GM21390 (cell line): ENCODE results near the gene ULK2.
"Not testable (repeated sequence)": the region's sequence is repeated elsewhere in the genome, so short reads cannot be mapped to it uniquely, and the experiment has no call there.

Experiments used
- ATAC-seq: cut with Tn5 transposase; IDR thresholded peaks from one replicate; pipeline ENCODE4 v1.9.1; 2021; ENCODE audit not compliant: unreplicated experiment

Gene ULK2

DNA sequence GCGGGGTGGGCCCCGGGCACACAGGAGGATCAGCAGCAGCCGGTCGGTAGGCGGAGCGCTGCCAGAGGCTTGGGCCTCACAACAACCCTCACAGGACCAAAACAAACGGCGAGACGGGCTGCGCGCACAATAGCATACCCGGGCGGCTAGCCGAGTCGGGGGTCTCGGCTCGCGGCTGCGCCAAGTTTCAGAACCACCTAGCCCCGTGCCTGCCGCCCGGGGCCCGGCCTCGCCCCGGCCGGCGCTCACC is 732 bp downstream of the ULK2 start:
- ATAC-seq = no peak

- ATAC-seq = no peak
Measured at GRCh38 chr17:19865021-19865420, 2.7 kb downstream of the ULK2 start.

- not testable (repeated sequence) for ATAC-seq
Measured at GRCh38 chr17:19860647-19861177, 7.0 kb downstream of the ULK2 start.

GRCh38 chr17:19857640-19858039 is 10.1 kb downstream of the ULK2 start:
- ATAC-seq = no peak

DNA sequence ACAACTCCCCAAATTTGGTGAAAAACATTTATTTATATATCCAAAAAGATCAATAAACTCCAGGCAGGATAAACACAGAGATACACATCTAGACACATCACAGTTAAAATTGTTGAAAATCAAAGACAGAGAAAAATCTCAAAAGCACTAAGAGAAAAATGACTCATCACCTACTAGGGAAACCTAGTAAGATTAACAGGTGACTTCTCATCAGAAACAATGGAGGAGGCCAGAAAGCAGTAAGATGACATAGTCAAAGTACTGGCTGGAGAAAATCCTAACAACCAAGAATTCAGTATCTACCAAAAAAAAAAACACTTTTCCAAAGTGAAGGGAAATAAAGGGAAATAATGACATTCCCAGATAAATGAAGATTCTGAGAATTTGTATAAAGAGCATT is 33.8 kb downstream of the ULK2 start:
- no peak for ATAC-seq

DNA sequence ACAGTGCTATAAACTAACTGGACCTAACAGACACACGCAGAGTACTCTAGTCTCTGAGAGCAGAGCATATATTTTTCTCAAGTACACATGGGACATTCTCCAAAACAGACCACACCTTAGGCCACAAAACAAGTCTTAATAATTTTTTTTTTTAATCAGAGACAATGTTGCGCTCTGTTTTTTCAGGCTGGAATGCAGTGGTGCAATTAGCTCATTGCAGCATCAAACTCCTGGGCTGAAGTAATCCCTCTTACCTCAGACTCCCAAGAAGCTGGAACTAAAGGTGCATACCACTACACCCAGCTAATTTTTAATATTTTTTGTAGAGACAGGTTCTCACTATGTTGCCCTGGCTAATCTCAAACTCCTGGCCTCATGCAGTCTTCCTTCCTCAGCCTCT is 37.7 kb downstream of the ULK2 start:
- no peak for ATAC-seq

DNA sequence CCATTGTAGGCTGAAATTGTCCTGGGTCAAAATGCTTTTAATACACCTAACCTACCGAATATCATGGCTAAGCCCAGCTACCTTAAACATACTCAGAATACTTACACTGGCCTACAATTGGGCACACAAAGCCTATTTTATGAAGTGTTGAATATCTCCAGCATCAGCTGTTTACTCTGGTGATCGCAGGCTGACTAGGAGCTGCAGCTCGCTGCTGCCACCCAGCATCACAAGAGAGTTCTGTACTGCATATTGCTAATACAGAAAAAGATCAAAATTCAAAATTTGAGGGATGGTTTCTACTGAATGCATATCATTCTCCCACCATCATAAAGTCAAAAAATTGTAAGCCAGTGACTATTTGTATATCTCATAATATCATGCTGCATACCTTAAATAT is 55.3 kb downstream of the ULK2 start:
- ATAC-seq = no peak

- no peak for ATAC-seq
Measured at GRCh38 chr17:19805006-19805405, 62.7 kb downstream of the ULK2 start.

DNA sequence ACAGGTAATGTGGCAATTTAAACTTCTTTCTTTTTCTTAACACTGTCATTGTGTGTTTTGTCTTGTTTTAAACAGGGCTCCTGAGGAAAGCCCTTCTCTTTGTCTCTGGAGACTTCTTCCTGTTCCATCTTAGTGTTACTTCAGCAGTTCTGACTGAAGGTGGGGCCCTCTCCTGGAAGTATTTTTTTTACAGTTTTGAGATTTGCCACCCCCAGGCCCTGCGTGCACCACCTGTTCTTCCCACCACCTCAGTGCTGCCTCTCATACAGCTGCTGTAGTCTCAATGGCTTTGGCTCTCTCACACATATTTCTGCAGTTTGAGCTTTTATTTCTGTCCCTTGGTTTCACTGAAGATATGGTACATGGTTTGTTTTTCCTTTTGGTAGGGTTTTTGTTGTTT is 67.2 kb downstream of the ULK2 start:
- no peak for ATAC-seq

- ATAC-seq = no peak
Measured at GRCh38 chr17:19799796-19800195, 67.9 kb downstream of the ULK2 start.

DNA sequence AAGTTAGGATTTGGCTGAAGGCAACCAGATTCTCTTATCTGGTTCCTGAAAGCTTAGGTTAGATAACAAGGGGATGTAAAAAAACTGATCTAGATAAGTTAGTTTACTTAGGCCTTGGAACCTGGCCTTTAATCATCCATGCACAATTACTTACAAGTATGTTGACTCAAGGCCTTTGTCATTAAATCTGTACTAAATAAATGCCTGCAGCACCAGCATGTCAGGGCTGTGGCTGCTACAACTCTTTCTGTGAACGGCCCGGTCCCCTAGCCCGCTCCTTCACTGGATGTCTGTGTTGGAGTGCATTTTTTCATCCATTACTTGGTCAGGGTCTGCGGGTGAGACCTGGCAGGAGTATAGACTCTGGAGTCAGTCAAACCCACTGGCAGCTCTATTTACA is 71.3 kb downstream of the ULK2 start:
- no peak for ATAC-seq

DNA sequence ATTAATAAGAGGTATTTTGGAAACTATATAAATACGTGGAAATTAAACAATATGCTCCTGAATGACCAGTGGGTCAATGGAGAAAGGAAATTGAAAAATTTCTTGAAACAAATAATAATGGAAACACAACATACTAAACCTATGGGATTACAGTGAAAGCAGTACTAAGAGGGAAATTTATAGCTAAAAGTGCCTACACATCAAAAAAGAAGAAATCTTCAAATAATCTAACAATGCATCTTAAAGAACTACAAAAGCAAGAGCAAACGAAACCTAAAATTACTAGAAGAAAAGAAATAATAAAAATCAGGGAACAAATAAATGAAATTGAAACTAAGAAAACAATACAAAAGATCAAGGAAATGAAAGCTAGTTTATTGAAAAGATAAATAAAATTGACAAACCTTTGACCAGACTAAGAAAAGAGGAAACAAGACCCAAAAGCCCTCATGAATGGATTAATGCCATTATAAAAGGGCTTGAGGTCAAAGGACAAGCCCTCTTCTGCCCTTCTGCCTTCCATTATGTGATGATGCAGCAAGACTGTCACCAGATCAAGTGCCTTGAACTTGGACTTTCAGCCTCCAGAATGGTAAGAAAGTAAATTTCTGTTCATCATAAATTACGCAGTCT is 75.7 kb downstream of the ULK2 start:
- ATAC-seq = no peak

DNA sequence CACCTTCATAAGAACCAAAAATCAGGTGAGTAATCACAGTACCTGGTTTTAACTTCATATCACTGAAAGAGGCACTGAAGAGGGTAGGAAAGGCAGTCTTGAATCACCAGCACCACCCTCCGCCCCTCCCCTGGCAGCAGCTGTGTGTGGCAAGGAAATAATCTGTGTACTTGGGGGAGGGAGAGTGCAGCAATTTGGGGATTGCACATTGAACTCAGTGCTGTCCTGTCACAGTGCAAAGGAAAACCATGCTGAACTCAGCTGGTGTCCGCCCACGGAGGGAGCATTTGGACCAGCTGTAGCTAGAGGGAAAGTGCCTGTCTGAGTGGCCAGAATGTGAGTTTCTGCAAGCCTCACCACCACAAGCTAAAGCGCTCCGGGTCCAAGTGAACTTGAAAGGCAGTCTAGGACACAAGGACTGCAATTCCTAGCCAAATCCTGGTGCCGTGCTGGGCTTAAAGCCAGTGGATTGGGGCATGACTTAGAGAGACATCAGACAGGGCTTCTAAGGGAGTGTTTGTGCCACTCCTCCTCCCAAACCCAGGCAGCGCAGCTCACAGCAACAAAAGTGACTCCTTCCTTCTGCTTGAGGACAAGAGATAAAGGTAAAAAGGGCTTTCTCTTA is 79.9 kb downstream of the ULK2 start:
- no peak for ATAC-seq

GRCh38 chr17:19785854-19786253 is 81.9 kb downstream of the ULK2 start:
- no peak for ATAC-seq

DNA sequence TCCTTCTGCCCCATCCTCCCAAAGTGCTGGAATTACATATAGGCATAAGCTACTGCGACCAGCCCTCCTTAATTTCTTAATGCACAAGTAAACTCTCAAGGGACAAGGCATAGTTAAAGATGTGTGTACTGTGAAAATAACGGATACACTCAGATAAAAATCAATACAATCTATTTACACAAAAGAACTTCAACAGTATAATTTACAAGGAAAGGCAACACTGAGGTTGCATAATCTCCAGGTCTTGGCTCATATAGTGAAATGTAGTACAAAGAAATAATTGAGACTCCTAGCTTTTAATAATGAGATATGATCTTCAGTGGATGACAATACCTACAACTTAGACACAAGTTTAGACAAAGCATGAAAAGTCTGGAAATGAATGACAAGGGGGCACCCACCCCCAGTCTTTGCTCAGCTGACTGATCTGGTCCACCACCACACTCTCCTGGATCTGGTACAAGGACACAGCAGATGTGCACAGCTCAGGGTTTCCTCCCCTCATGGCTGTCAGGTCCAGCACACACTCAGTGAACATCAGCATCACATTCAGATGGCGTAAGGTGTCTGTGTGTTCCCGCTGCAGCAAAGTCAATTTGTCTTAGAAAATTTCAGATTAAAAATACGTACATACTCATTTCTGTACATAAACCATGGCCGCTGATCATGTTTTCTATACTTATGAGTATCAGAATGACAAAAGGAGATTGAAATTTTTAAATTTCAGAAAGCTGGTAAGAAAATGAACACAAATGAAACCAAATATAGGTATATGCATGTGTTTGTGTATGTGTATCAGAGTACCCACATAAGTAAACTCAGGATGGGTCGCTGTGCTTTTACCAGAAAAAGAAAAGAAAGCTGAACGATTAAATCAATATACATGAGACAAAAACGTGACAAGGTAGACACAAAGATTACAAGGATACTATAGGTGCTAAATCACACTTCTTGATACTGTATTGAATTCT is 86.0 kb downstream of the ULK2 start:
- ATAC-seq = no peak

DNA sequence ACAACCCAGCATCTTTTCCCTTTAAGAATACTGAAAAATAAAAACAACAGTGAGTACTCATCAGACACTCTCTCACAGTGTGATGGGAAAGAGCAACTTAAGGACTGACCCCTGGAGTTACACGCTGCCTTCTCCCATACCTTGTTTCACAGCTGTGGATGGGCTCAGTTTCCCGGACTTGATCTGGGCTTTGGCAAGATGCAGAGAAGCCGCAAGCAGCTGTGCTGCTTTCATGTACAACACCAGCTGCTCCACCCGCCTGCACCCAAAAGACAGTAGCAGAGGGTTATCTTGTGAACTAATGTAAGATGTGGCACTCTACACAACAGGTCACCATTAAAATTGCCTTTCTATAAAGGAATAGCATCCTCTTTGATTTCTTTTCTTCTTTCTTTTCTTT is 86.9 kb downstream of the ULK2 start:
- no peak for ATAC-seq

DNA sequence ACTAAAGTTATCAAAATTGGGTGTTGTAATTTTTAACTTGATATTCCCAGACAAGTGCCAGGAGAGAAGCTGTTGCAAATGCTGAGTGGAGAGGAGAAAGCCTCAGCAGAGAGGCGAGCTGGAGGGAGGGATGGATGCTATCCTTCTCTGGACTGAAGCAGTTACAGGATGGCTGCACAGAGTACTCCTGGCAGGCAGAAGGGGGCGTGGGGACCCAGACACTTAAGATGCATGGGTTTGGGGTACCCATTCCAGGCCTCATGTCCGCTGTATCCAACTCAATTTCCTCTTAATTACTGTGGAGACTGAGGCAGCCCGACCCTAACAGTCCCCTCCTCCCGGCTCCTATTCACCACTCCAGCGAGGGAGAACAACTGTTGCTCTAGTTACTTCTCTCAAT is 94.2 kb downstream of the ULK2 start:
- no peak for ATAC-seq

GRCh38 chr17:19771971-19772630 is 95.6 kb downstream of the ULK2 start:
- no peak for ATAC-seq

DNA sequence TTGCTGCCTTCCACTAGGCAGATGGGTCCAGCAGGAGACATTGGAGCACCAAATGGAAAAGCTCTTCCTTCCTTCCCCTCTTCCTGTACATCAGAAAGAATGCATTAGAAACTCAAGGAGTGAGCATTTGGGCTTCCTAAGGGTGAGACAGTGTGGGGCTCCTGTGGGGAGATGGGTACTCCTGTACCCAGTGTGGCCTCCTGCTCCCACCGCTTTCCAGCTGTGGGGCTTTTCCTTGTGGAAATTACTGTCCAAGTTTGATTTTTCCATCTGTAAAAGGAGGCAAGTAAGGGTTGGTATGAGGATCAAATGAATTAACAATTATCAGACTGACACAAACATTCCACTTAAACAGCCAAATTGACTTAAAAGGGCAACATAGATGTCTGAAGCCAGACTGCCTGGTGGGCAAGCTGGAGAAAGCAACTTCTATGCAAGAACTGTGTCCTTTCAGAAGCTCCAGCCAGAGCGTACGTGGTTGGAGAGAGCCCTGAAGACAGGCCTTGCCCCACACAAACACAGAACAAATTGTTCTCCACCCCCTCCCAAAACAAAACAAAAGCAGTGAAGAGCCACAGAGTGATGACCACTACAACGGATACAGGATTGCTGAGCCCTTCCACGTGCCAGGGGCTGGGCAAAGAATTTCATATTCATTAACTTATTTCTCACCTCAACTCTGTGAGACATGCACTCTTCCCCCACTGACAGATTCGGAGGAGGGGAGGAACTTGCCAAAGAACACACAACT is 96.6 kb downstream of the ULK2 start:
- no peak for ATAC-seq

DNA sequence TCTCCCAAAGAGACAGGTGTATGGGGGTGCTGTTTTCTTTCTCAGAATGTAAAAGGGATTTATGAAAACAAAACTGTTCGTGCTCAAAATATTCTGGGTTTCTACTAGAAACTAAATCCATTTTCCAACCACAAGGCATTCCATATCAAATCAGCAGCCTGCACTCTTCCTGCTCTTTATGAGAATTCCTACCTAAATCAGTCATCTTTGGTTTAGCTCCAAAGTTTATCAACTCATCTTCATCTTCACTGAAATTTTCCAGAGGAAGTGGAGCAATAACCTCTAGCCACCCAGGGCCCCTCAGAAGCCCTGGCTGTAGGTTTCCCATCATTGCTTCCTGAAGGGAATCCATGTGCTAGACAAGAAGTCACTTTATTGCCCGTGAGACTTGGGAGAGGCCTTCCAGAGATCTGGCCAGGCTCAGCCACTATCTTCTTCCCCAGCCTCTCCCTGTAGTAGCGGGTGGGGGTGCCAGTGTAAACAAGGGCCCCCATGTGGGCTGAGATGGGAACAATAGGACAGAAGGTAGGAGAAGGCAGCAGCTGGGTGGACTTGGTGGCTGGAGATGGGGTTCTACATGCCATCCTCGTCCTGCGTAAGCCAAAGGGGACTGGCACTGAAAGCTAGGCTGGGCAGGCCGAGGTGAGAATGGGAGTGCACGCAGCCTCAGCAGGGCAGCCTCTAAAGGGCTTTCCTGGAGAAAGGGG is 97.6 kb downstream of the ULK2 start:
- ATAC-seq = no peak
